ENCODE measurements around the gene AARS2.

The AARS2 gene

GRCh38 chr6:44305200-44305725 lies 7.9 kb downstream of the AARS2 start:
- no peak overlapping the region for H3K4me3 ChIP-seq (ENCODE audit: low read length)
- no peak for DNase-seq (ENCODE audit: low read depth)
- no peak for TF ChIP-seq CTCF (IDR thresholded peaks at IDR 0.05; ENCODE audit: insufficient read depth, low read depth, low read length, missing control alignments)

- peak; percentile 39 for DNase-seq (ENCODE audit: low read depth)
- peak; percentile 70 for TF ChIP-seq CTCF (IDR thresholded peaks at IDR 0.05; ENCODE audit: insufficient read depth, low read depth, low read length, missing control alignments)
- H3K4me3 ChIP-seq (ENCODE audit: low read length): no peak overlapping the region
These were observed 8.6 kb downstream of the AARS2 start for GRCh38 chr6:44304282-44305199.

- no peak for TF ChIP-seq CTCF (IDR thresholded peaks at IDR 0.05; ENCODE audit: insufficient read depth, low read depth, low read length, missing control alignments)
- no peak for DNase-seq (ENCODE audit: low read depth)
- H3K4me3 ChIP-seq (ENCODE audit: low read length): no peak overlapping the region
These were observed 9.3 kb downstream of the AARS2 start for GRCh38 chr6:44303842-44304241.

GRCh38 chr6:44302856-44303255 lies 10.3 kb downstream of the AARS2 start:
- no peak overlapping the region for H3K4me3 ChIP-seq (ENCODE audit: low read length)
- no peak for TF ChIP-seq CTCF (IDR thresholded peaks at IDR 0.05; ENCODE audit: insufficient read depth, low read depth, low read length, missing control alignments)
- DNase-seq (ENCODE audit: low read depth): no peak

- H3K4me3 ChIP-seq (ENCODE audit: low read length): no peak overlapping the region
- peak; percentile 31 for DNase-seq (ENCODE audit: low read depth)
- no peak for TF ChIP-seq CTCF (IDR thresholded peaks at IDR 0.05; ENCODE audit: insufficient read depth, low read depth, low read length, missing control alignments)
These were observed 11.2 kb downstream of the AARS2 start for GRCh38 chr6:44301782-44302564.

GRCh38 chr6:44301106-44301505 lies 12.0 kb downstream of the AARS2 start:
- H3K4me3 ChIP-seq (ENCODE audit: low read length): no peak overlapping the region
- TF ChIP-seq CTCF (IDR thresholded peaks at IDR 0.05; ENCODE audit: insufficient read depth, low read depth, low read length, missing control alignments): no peak
- DNase-seq (ENCODE audit: low read depth): no peak

Measured in epithelial cell of esophagus (primary cell).